CD8-positive, alpha-beta memory T cell (primary cell): ENCODE data around the gene RCAN2. TPM values are rescaled to one million over a fixed set of nuclear protein-coding genes. Genes with fewer than 3 reads are reported as not detected.
A peak's percentile ranks its signal among the peaks of the same experiment; 100 is the strongest.
"Not testable (repeated sequence)": the region's sequence is repeated elsewhere in the genome, so short reads cannot be mapped to it uniquely, and the experiment has no call there.

Experiments
- CTCF ChIA-PET: fragments of 350-600 bp; sonication (Branson Sonifier 250); formaldehyde crosslinking; loops from one replicate; lab custom pipeline; 2021; ENCODE audit warnings: antibody characterized with exemption; lab: Charles Lee
- POLR2A ChIA-PET: fragments of 350-600 bp; sonication (Branson Sonifier 250); formaldehyde crosslinking; loops from one replicate; lab custom pipeline; 2021; ENCODE audit warnings: antibody characterized with exemption; lab: Charles Lee
- DNase-seq, 5 donors: peaks; one replicate each; pipeline versions ENCODE4 v3.0.0 to v3.0.0-alpha.2; 2020 to 2022; ENCODE audit warnings: mixed read lengths in 1 of 5
- H3K27ac ChIP-seq: one replicate; pipeline ENCODE4 v1.7.0; 2013; ENCODE audit warnings: low read depth, mild to moderate bottlenecking, low read length, moderate library complexity
- H3K27me3 ChIP-seq: 2 replicates; pipeline ENCODE4 v1.7.0; 2013; ENCODE audit warnings: low read length, mild to moderate bottlenecking; ENCODE audit not compliant: insufficient read depth, poor library complexity, severe bottlenecking
- H3K36me3 ChIP-seq: 2 replicates; pipeline ENCODE4 v1.7.0; 2013; ENCODE audit warnings: mild to moderate bottlenecking, low read length, moderate library complexity; ENCODE audit not compliant: insufficient read depth
- H3K4me1 ChIP-seq: 2 replicates; pipeline ENCODE4 v1.7.0; 2013; ENCODE audit warnings: mild to moderate bottlenecking, low read length, moderate library complexity; ENCODE audit not compliant: insufficient read depth
- H3K4me3 ChIP-seq: 2 replicates; pipeline ENCODE4 v1.7.0; 2013; ENCODE audit warnings: mild to moderate bottlenecking, low read length
- H3K9me3 ChIP-seq: 2 replicates; pipeline ENCODE4 v1.7.0; 2013; ENCODE audit warnings: mild to moderate bottlenecking, low read length
- H3K27ac Mint-ChIP-seq, 8 donors: one replicate each; pipeline ENCODE4 v1.8.0; 2020 to 2021; ENCODE audit warnings: mixed read lengths in 8 of 8, mild to moderate bottlenecking in 6 of 8, inconsistent platforms in 3 of 8, moderate library complexity in 3 of 8
- H3K27me3 Mint-ChIP-seq, 2 donors: one replicate each; pipeline ENCODE4 v1.8.0; 2020 to 2021; ENCODE audit warnings: mixed read lengths in 2 of 2, mild to moderate bottlenecking in 1 of 2, moderate library complexity in 1 of 2
- H3K36me3 Mint-ChIP-seq, 3 donors: one replicate each; pipeline ENCODE4 v1.8.0; 2020 to 2021; ENCODE audit warnings: mixed read lengths in 3 of 3, inconsistent platforms in 1 of 3, mild to moderate bottlenecking in 1 of 3
- H3K4me1 Mint-ChIP-seq, 3 donors: one replicate each; pipeline ENCODE4 v1.8.0; 2020 to 2021; ENCODE audit warnings: mixed read lengths in 3 of 3, inconsistent platforms in 1 of 3, mild to moderate bottlenecking in 1 of 3
- H3K4me3 Mint-ChIP-seq, 7 donors: one replicate each; pipeline ENCODE4 v1.8.0; 2020 to 2021; ENCODE audit warnings: mixed read lengths in 7 of 7, mild to moderate bottlenecking in 6 of 7, moderate library complexity in 4 of 7, inconsistent platforms in 2 of 7
- H3K9me3 Mint-ChIP-seq, 5 donors: one replicate each; pipeline ENCODE4 v1.8.0; 2020 to 2022; ENCODE audit warnings: mixed read lengths in 5 of 5, mild to moderate bottlenecking in 3 of 5, moderate library complexity in 2 of 5, inconsistent platforms in 1 of 5
- polyA plus RNA-seq: library from polyadenylated mRNA; unstranded; fragments of 300-500 nt; fragmentation: Illumina TruSeq; gene quantifications from one replicate; pipeline ENCODE4 v1.2.3, GENCODE V29; 2021
- total RNA-seq, 2 experiments: library from RNA; stranded (reverse); gene quantifications; one replicate each; pipeline ENCODE4 v1.2.3, GENCODE V29; 2021

Gene RCAN2
- total and polyA plus RNA-seq, 3 experiments from 2014 or later: 0.48 to 0.82 (median 0.49) TPM

DNA sequence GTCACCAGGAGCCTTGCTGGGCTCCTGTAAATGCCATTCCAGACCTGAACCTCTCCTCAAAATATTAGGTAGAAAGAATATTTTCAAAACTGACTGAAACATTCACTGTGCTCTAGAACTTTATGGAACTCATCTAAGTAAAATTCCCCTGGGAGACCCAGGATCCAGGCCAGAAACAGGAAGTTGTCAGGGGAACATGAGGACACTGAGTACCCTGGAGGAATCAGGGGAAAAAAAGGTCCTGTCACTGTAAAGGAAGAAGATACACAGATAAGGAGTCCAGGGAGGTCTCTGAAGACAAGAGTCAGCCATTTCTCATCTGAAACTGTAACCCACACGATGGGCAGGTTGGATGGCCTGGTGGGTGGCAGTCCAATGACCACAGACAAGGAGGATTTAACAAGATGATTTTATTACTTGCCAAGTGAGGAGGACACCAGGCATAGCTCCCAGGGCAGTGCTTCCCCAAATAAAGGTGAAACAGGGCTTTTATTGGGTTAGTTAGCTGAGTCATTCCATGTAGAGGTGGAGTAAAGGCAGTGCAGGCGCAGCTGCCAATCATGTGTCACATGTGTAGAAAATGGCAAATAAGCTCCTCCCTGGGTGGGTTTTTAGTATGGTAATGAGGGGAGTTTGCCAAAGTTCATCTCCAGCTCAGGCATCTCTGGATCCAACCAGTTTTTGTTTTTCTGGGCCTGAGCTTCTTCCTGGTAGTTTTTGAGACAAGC, 138.5 kb downstream of the RCAN2 start:
- no peak overlapping the region for H3K4me3 Mint-ChIP-seq
- Histone ChIP-seq H3K27me3 (no peaks in the 10 kb centered on the region), H3K27ac (no peak overlapping the region), H3K4me1 (no peaks in the 10 kb centered on the region), H3K4me3 (no peak overlapping the region), H3K9me3 (no peaks in the 10 kb centered on the region), H3K36me3 (no peaks in the 10 kb centered on the region)
- H3K4me1 Mint-ChIP-seq: peaks cover 6 to 11% (median 7%) of the 10 kb centered on the region in 3 donors
- peak overlapping the region in 1 of 8 donors; percentile 9 for H3K27ac Mint-ChIP-seq
- DNase-seq: no peak
- ChIA-PET CTCF (no interaction called here), POLR2A (no interaction called here)
- no peaks in the 10 kb centered on the region for H3K9me3 Mint-ChIP-seq
- no peaks in the 10 kb centered on the region for H3K36me3 Mint-ChIP-seq
- H3K27me3 Mint-ChIP-seq: peaks cover 0 to 1% of the 10 kb centered on the region in 2 donors

DNA sequence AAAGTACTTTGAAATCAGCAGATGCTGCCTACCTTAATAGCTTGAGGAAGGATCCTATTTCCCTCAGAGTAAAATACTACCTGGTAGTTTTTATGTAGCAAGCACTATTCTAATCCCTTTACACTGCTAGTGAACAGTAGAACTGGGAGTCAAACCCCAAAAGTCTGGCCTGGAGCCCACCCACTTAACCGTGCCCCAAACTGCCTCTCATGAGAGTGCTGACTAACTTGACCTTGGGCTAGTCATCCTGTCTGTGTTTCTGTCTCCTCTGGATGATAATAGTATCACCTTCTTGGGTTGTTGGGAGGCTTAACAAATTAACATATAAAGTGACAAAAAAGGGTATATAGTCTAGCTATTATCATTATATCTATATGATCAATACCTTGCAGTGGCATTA, 140.5 kb downstream of the RCAN2 start:
- no peaks in the 10 kb centered on the region for H3K36me3 Mint-ChIP-seq
- ChIA-PET CTCF (no interaction called here), POLR2A (no interaction called here)
- DNase-seq: no peak
- H3K27me3 Mint-ChIP-seq: no peaks in the 10 kb centered on the region
- Histone ChIP-seq H3K4me1 (no peaks in the 10 kb centered on the region), H3K36me3 (no peaks in the 10 kb centered on the region), H3K9me3 (no peaks in the 10 kb centered on the region), H3K27ac (no peak overlapping the region), H3K4me3 (no peak overlapping the region), H3K27me3 (no peaks in the 10 kb centered on the region)
- peaks cover 0 to 2% (median 0%) of the 10 kb centered on the region in 5 donors for H3K9me3 Mint-ChIP-seq
- H3K4me1 Mint-ChIP-seq: no peaks in the 10 kb centered on the region
- no peak overlapping the region for H3K4me3 Mint-ChIP-seq
- H3K27ac Mint-ChIP-seq: no peak overlapping the region

DNA sequence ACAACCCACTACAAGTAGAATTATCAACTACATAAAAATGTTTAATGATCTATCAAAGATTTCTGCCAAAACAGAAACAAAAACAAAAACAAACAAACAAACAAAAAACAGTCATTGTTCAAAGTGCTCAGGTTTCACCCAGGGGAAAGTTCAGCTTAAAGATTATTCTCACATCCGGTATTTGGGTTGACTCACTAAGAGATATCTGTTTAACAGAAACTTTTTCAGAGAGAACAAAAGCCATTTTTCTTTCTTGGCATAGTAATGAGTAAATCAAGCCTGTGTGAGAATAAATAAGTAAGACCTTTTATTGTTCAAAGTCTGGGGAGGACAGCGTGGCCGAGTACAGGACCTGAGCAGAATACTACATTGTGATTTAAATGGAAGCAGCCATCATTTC, 143.6 kb downstream of the RCAN2 start:
- peaks cover 0 to 9% of the 10 kb centered on the region in 2 donors for H3K27me3 Mint-ChIP-seq
- peaks cover 0 to 2% (median 0%) of the 10 kb centered on the region in 5 donors for H3K9me3 Mint-ChIP-seq
- no peak overlapping the region for H3K27ac ChIP-seq
- H3K4me1 Mint-ChIP-seq: no peaks in the 10 kb centered on the region
- H3K4me1 ChIP-seq: no peaks in the 10 kb centered on the region
- H3K4me3 ChIP-seq: no peak overlapping the region
- no peaks in the 10 kb centered on the region for H3K36me3 Mint-ChIP-seq
- no peak overlapping the region for H3K4me3 Mint-ChIP-seq
- ChIA-PET CTCF (no interaction called here), POLR2A (no interaction called here)
- H3K36me3 ChIP-seq: no peaks in the 10 kb centered on the region
- no peaks in the 10 kb centered on the region for H3K9me3 ChIP-seq
- no peak overlapping the region for H3K27ac Mint-ChIP-seq
- H3K27me3 ChIP-seq: no peaks in the 10 kb centered on the region
- DNase-seq: no peak

DNA sequence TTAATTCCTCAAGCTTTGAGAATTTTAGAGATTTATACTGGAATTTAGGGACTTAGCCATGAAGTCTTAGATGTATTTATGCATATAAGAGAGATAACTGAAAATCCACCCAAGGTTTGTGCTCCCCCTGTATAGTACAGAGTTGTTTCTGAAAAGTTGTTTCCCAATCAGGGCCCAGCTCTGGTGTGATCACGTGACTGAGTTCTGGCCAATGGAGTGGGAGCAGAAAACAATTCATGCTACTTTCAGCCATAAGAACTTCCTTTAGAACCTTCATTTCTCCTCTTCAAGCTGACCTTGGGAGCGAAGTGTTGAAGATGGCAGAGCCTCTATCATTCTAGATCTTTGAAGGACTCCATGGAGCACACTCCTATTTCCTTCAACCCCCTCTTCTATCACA, 151.0 kb downstream of the RCAN2 start:
- Mint-ChIP-seq H3K27ac (no peak overlapping the region), H3K36me3 (no peaks in the 10 kb centered on the region), H3K27me3 (peaks cover 12 to 22% of the 10 kb centered on the region in 2 donors), H3K4me1 (no peaks in the 10 kb centered on the region), H3K9me3 (no peaks in the 10 kb centered on the region), H3K4me3 (no peak overlapping the region)
- Histone ChIP-seq H3K9me3 (no peaks in the 10 kb centered on the region), H3K4me3 (no peak overlapping the region), H3K4me1 (no peaks in the 10 kb centered on the region), H3K27ac (no peak overlapping the region), H3K36me3 (no peaks in the 10 kb centered on the region), H3K27me3 (no peaks in the 10 kb centered on the region)
- CTCF ChIA-PET: no interaction called here
- POLR2A ChIA-PET: interaction anchor here (0.7 kb wide), 1 partner anchor 12 kb away, joined by 3 read pairs; no protein-coding TSS in a partner anchor
- DNase-seq: no peak

GRCh38 chr6:46338131-46338530, 153.1 kb downstream of the RCAN2 start:
- Mint-ChIP-seq H3K4me1 (no peaks in the 10 kb centered on the region), H3K9me3 (no peaks in the 10 kb centered on the region), H3K36me3 (peaks cover 0 to 4% (median 0%) of the 10 kb centered on the region in 3 donors), H3K4me3 (no peak overlapping the region), H3K27ac (no peak overlapping the region), H3K27me3 (peaks cover 16 to 28% of the 10 kb centered on the region in 2 donors)
- CTCF ChIA-PET: no interaction called here
- Histone ChIP-seq H3K4me1 (no peaks in the 10 kb centered on the region), H3K27ac (no peak overlapping the region), H3K36me3 (no peaks in the 10 kb centered on the region), H3K27me3 (no peaks in the 10 kb centered on the region), H3K9me3 (no peaks in the 10 kb centered on the region), H3K4me3 (no peak overlapping the region)
- POLR2A ChIA-PET: no interaction called here
- no peak for DNase-seq

- POLR2A ChIA-PET: no interaction called here
These were observed 156.8 kb downstream of the RCAN2 start for GRCh38 chr6:46334442-46334841.

GRCh38 chr6:46333481-46333880, 157.8 kb downstream of the RCAN2 start:
- ChIA-PET CTCF (no interaction called here), POLR2A (no interaction called here)
- DNase-seq: no peak
- Histone ChIP-seq H3K9me3 (no peaks in the 10 kb centered on the region), H3K4me3 (no peak overlapping the region), H3K36me3 (no peaks in the 10 kb centered on the region), H3K27me3 (no peaks in the 10 kb centered on the region), H3K4me1 (no peaks in the 10 kb centered on the region), H3K27ac (no peak overlapping the region)
- H3K4me1 Mint-ChIP-seq: no peaks in the 10 kb centered on the region
- no peak overlapping the region for H3K27ac Mint-ChIP-seq
- H3K4me3 Mint-ChIP-seq: no peak overlapping the region
- no peaks in the 10 kb centered on the region for H3K9me3 Mint-ChIP-seq
- H3K36me3 Mint-ChIP-seq: peaks cover 0 to 4% (median 0%) of the 10 kb centered on the region in 3 donors
- H3K27me3 Mint-ChIP-seq: peaks cover 11 to 14% of the 10 kb centered on the region in 2 donors

More at GRCh38 chr6:46334442-46334841, 156.8 kb downstream of the RCAN2 start:
- H3K4me1 Mint-ChIP-seq: no peaks in the 10 kb centered on the region
- CTCF ChIA-PET: no interaction called here
- Histone ChIP-seq H3K27me3 (no peaks in the 10 kb centered on the region), H3K27ac (no peak overlapping the region), H3K36me3 (no peaks in the 10 kb centered on the region), H3K4me1 (no peaks in the 10 kb centered on the region), H3K9me3 (no peaks in the 10 kb centered on the region), H3K4me3 (no peak overlapping the region)
- peaks cover 13 to 15% of the 10 kb centered on the region in 2 donors for H3K27me3 Mint-ChIP-seq
- H3K36me3 Mint-ChIP-seq: peaks cover 0 to 4% (median 0%) of the 10 kb centered on the region in 3 donors
- no peak for DNase-seq
- no peak overlapping the region for H3K4me3 Mint-ChIP-seq
- H3K9me3 Mint-ChIP-seq: no peaks in the 10 kb centered on the region
- H3K27ac Mint-ChIP-seq: no peak overlapping the region

DNA sequence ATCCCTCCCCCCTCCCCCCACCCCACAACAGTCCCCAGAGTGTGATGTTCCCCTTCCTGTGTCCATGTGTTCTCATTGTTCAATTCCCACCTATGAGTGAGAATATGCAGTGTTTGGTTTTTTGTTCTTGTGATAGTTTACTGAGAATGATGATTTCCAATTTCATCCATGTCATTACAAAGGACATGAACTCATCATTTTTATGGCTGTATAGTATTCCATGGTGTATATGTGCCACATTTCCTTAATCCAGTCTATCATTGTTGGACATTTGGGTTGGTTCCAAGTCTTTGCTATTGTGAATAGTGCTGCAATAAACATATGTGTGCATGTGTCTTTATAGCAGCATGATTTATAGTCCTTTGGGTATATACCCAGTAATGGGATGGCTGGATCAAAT, 158.8 kb downstream of the RCAN2 start:
- H3K27me3 ChIP-seq, H3K4me3 ChIP-seq, H3K27ac ChIP-seq, H3K36me3 Mint-ChIP-seq, POLR2A ChIA-PET, H3K4me1 Mint-ChIP-seq, H3K4me3 Mint-ChIP-seq, H3K9me3 Mint-ChIP-seq, H3K4me1 ChIP-seq, CTCF ChIA-PET, H3K9me3 ChIP-seq, H3K36me3 ChIP-seq, H3K27ac Mint-ChIP-seq, DNase-seq: not testable (repeated sequence)
- H3K27me3 Mint-ChIP-seq: peaks cover 9 to 10% of the 10 kb centered on the region in 2 donors
